OCI-LY1 (cell line): Measurements from ENCODE around the gene SLC39A13.

Experiments
- H2AFZ ChIP-seq: fragments of 200-600 bp; sonication (generic), shearing (Covaris generic); 2 replicates; pipeline ENCODE4 v1.6.0; 2014; ENCODE audit warnings: antibody characterized with exemption, mild to moderate bottlenecking, low read length
- H3F3A ChIP-seq: fragments of 200-600 bp; sonication (generic), shearing (Covaris generic); 2 replicates; pipeline ENCODE4 v1.6.0; 2014; ENCODE audit warnings: mild to moderate bottlenecking, antibody characterized with exemption, low read length, moderate library complexity; ENCODE audit not compliant: insufficient read depth
- H3K27ac ChIP-seq: fragments of 200-600 bp; sonication (generic); 2 replicates; pipeline ENCODE4 v1.5.1; 2014; ENCODE audit warnings: low read length, mixed run types, mild to moderate bottlenecking, low read depth; ENCODE audit not compliant: poor library complexity, severe bottlenecking
- H3K27me3 ChIP-seq: fragments of 200-600 bp; sonication (generic); 2 replicates; pipeline ENCODE4 v1.6.0; 2014; ENCODE audit warnings: antibody characterized with exemption, mild to moderate bottlenecking, low read length, moderate library complexity; ENCODE audit not compliant: insufficient read depth
- H3K36me3 ChIP-seq: fragments of 200-600 bp; sonication (generic); 2 replicates; pipeline ENCODE4 v1.6.1; 2014; ENCODE audit warnings: mild to moderate bottlenecking, antibody characterized with exemption, low read length, moderate library complexity, mixed read lengths; ENCODE audit not compliant: insufficient read depth
- H3K4me1 ChIP-seq: fragments of 200-600 bp; sonication (generic); 2 replicates; pipeline ENCODE4 v1.5.1; 2014; ENCODE audit warnings: mild to moderate bottlenecking, low read length, moderate library complexity; ENCODE audit not compliant: insufficient read depth, severe bottlenecking
- H3K4me2 ChIP-seq: fragments of 200-600 bp; sonication (generic), shearing (Covaris generic); 2 replicates; pipeline ENCODE4 v1.6.1; 2014; ENCODE audit warnings: low read length
- H3K4me3 ChIP-seq: fragments of 200-600 bp; sonication (generic); 2 replicates; pipeline ENCODE4 v1.5.1; 2014; ENCODE audit warnings: low read length, low read depth, mild to moderate bottlenecking, mixed read lengths; ENCODE audit not compliant: poor library complexity, severe bottlenecking
- H3K79me2 ChIP-seq: fragments of 200-600 bp; shearing (Covaris generic); 2 replicates; pipeline ENCODE4 v1.6.1; 2016; ENCODE audit warnings: mixed run types, low read length, mixed read lengths; ENCODE audit not compliant: insufficient read depth
- H3K9ac ChIP-seq: fragments of 200-600 bp; sonication (generic), shearing (Covaris generic); 2 replicates; pipeline ENCODE4 v1.6.1; 2014; ENCODE audit warnings: mild to moderate bottlenecking, low read length, mixed read lengths
- H3K9me2 ChIP-seq: fragments of 200-600 bp; sonication (generic), shearing (Covaris generic); 2 replicates; pipeline ENCODE4 v1.6.1; 2014; ENCODE audit warnings: low read depth, mild to moderate bottlenecking, low read length, mixed read lengths
- H3K9me3 ChIP-seq: fragments of 200-600 bp; shearing (Covaris generic); 2 replicates; pipeline ENCODE4 v1.6.1; 2014; ENCODE audit warnings: low read length, mixed read lengths
- H4K20me1 ChIP-seq: fragments of 200-600 bp; sonication (generic), shearing (Covaris generic); 2 replicates; pipeline ENCODE4 v1.6.0; 2016; ENCODE audit warnings: mild to moderate bottlenecking, low read length; ENCODE audit not compliant: insufficient read depth
- EZH2 ChIP-seq: fragments of 200-600 bp; sonication (generic), shearing (Covaris generic); IDR thresholded peaks from 2 replicates; pipeline ENCODE4 v1.8.0; 2017; ENCODE audit warnings: borderline replicate concordance, mixed run types, mild to moderate bottlenecking, antibody characterized with exemption, low read length, moderate library complexity, mixed read lengths
- TF ChIP-seq, protein P1 (sequence below): fragments of 200-600 bp; sonication (generic), shearing (Covaris generic); IDR thresholded peaks from 2 replicates; pipeline ENCODE4 v1.5.1; 2017; ENCODE audit warnings: mild to moderate bottlenecking, antibody characterized with exemption, low read length, moderate library complexity, mixed read lengths

The SLC39A13 gene

DNA sequence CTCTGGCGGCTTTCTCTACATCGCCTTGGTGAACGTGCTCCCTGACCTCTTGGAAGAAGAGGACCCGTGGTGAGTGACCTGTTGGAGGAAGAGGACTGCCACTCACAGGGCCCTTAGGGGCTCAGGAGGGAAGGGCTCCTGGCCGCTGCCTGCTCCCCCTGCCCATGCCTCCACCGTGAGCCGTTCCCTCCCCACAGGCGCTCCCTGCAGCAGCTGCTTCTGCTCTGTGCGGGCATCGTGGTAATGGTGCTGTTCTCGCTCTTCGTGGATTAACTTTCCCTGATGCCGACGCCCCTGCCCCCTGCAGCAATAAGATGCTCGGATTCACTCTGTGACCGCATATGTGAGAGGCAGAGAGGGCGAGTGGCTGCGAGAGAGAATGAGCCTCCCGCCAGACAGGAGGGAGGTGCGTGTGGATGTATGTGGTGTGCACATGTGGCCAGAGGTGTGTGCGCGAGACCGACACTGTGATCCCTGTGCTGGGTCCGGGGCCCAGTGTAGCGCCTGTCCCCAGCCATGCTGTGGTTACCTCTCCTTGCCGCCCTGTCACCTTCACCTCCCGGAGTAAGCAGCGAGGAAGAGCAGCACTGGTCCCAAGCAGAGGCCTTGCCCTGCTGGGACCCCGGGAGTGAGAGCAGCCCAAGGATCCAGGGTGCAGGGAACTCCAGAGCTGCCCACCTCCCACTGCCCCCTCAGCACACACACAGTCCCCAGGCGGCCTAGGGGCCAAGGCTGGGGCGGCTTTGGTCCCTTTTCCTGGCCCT lies 6.9 kb downstream of the SLC39A13 start:
- H3K4me1 ChIP-seq = peaks cover 20% of the 10 kb centered on the region

DNA sequence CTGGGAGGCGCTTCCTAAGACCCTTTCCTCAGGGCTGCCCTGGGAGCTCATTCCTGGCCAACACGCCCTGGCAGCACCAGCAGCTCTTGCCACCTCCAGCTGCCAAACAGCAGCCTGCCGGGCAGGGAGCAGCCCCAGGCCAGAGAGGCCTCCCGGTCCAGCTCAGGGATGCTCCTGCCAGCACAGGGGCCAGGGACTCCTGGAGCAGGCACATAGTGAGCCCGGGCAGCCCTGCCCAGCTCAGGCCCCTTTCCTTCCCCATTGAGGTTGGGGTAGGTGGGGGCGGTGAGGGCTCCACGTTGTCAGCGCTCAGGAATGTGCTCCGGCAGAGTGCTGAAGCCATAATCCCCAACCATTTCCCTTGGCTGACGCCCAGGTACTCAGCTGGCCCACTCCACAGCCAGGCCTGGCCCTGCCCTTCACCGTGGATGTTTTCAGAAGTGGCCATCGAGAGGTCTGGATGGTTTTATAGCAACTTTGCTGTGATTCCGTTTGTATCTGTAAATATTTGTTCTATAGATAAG lies 7.6 kb downstream of the SLC39A13 start:
- Histone ChIP-seq H3K4me1 (peaks cover 16% of the 10 kb centered on the region), H4K20me1 (no peaks in the 10 kb centered on the region), H3K4me2 (no peak overlapping the region), H3K79me2 (no peaks in the 10 kb centered on the region), H3F3A (no peaks in the 10 kb centered on the region), H2AFZ (no peak overlapping the region), H3K9ac (no peak overlapping the region), H3K36me3 (peaks cover 51% of the 10 kb centered on the region), H3K9me2 (no peaks in the 10 kb centered on the region), H3K27ac (peak overlapping the region; percentile 10), H3K27me3 (no peaks in the 10 kb centered on the region), H3K4me3 (no peak overlapping the region), H3K9me3 (no peaks in the 10 kb centered on the region)
- TF ChIP-seq EZH2 = no peak
- TF ChIP-seq, protein P1, sequence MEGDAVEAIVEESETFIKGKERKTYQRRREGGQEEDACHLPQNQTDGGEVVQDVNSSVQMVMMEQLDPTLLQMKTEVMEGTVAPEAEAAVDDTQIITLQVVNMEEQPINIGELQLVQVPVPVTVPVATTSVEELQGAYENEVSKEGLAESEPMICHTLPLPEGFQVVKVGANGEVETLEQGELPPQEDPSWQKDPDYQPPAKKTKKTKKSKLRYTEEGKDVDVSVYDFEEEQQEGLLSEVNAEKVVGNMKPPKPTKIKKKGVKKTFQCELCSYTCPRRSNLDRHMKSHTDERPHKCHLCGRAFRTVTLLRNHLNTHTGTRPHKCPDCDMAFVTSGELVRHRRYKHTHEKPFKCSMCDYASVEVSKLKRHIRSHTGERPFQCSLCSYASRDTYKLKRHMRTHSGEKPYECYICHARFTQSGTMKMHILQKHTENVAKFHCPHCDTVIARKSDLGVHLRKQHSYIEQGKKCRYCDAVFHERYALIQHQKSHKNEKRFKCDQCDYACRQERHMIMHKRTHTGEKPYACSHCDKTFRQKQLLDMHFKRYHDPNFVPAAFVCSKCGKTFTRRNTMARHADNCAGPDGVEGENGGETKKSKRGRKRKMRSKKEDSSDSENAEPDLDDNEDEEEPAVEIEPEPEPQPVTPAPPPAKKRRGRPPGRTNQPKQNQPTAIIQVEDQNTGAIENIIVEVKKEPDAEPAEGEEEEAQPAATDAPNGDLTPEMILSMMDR = no peak

More for the DNA sequence above, 6.9 kb downstream of the SLC39A13 start:
- Histone ChIP-seq H3K27me3 (no peaks in the 10 kb centered on the region), H3K27ac (peak overlapping the region; percentile 10), H3K79me2 (no peaks in the 10 kb centered on the region), H3K4me2 (peak overlapping the region; percentile 35; the same call in 1 of the 2 replicates), H3K9me3 (no peaks in the 10 kb centered on the region), H3K9me2 (no peaks in the 10 kb centered on the region), H3K4me3 (no peak overlapping the region), H2AFZ (no peak overlapping the region), H3K9ac (no peak overlapping the region; the same call in 1 of the 2 replicates), H4K20me1 (no peaks in the 10 kb centered on the region), H3K36me3 (peaks cover 43% of the 10 kb centered on the region), H3F3A (no peaks in the 10 kb centered on the region)
- TF ChIP-seq EZH2 = no peak
- TF ChIP-seq, protein P1 = no peak

DNA sequence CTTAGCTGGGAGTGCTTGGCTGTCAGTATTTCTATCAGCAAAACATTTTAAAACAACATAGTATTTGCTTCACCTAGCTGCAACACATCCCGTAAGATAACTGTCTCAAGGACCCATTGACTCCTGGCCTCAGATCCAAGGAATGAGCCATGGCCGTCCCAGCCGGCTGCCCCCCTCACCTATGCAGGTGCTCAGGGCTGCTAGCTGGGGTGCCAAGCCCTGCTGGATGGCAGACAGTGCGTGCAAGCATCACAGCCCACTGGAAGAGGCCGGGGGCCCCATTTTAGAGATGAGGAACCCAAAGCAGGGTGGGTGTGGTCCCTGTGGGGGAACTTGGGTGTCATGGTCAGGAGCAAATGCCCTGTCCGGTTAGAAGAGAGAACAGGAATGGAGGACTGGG lies 9.3 kb downstream of the SLC39A13 start:
- Histone ChIP-seq H3K9me2 (no peaks in the 10 kb centered on the region), H3K9me3 (no peaks in the 10 kb centered on the region), H3K4me3 (no peak overlapping the region), H3K27ac (no peak overlapping the region), H4K20me1 (no peaks in the 10 kb centered on the region), H3K4me1 (peaks cover 16% of the 10 kb centered on the region), H2AFZ (no peak overlapping the region), H3K4me2 (no peak overlapping the region), H3F3A (no peaks in the 10 kb centered on the region), H3K27me3 (no peaks in the 10 kb centered on the region), H3K79me2 (no peaks in the 10 kb centered on the region), H3K9ac (no peak overlapping the region), H3K36me3 (peaks cover 67% of the 10 kb centered on the region)
- TF ChIP-seq EZH2 = no peak
